A549 (cell line): ENCODE measurements around the gene LRRFIP2. TPM values are rescaled to one million over a fixed set of nuclear protein-coding genes. Genes with fewer than 3 reads are reported as not detected.

Experiments
- ATAC-seq, 2 experiments: fragments of 200-7000 bp in 1 of 2; fragments of >200 bp in 1 of 2; cut with Nextera tagmentation in 1 of 2; cut with Tn5 transposase in 1 of 2; 3 replicates each; pipeline versions ENCODE4 v1.8.0 to v1.9.1; 2018 to 2020; ENCODE audit warnings: mild to moderate bottlenecking in 1 of 2, moderate library complexity in 1 of 2
- CTCF ChIA-PET: fragments of 300-600 bp; sonication (Branson Sonifier 250); formaldehyde crosslinking; extraction: SDS; loops from one replicate; lab custom pipeline; 2021; ENCODE audit warnings: antibody characterized with exemption, inconsistent platforms; lab: Yijun Ruan, JAX
- POLR2A ChIA-PET: fragments of 350-600 bp; formaldehyde crosslinking; extraction: SDS; loops from one replicate; lab custom pipeline; 2021; ENCODE audit warnings: antibody characterized with exemption, inconsistent platforms; lab: Yijun Ruan, JAX
- DNase-seq, 2 experiments: peaks; one replicate each; pipeline versions ENCODE4 v3.0.0 to v3.0.0-alpha.2; 2011 to 2016; ENCODE audit warnings: low read depth in 1 of 2, low spot score in 1 of 2
- FAIRE-seq: peaks from 2 replicates; lab custom pipeline; 2011; peaks lifted over from hg19 to GRCh38; lab: Jason Lieb, UNC
- H3K27ac ChIP-seq, 2 experiments: fragments of >200 bp; sonication (Bioruptor Twin); formaldehyde crosslinking; 3 replicates each; pipeline ENCODE4 v1.5.1; 2016 to 2017
- H3K4me1 ChIP-seq: fragments of >200 bp; sonication (Bioruptor Twin); formaldehyde crosslinking; 3 replicates; pipeline ENCODE4 v1.6.1; 2016
- H3K4me2 ChIP-seq: fragments of >200 bp; sonication (Bioruptor Twin); formaldehyde crosslinking; 3 replicates; pipeline ENCODE4 v1.6.1; 2016
- H3K4me3 ChIP-seq: fragments of >200 bp; sonication (Bioruptor Twin); formaldehyde crosslinking; 3 replicates; pipeline ENCODE4 v1.5.1; 2016
- H3K9me3 ChIP-seq: fragments of >200 bp; sonication (Bioruptor Twin); formaldehyde crosslinking; 3 replicates; pipeline ENCODE4 v1.6.1; 2016
- ATOH8 ChIP-seq: fragments of 250-450 bp; sonication (Bioruptor Pico); IDR thresholded peaks from 2 replicates; pipeline ENCODE4 v1.5.0; 2020; ENCODE audit warnings: low read depth, mild to moderate bottlenecking, moderate library complexity
- CBX2 ChIP-seq: fragments of 200-600 bp; sonication (generic); IDR thresholded peaks from 2 replicates; pipeline ENCODE4 v1.6.1; 2016; ENCODE audit warnings: low read depth, mild to moderate bottlenecking, borderline replicate concordance
- CHD4 ChIP-seq: fragments of 200-600 bp; sonication (generic); IDR thresholded peaks from 2 replicates; pipeline ENCODE4 v1.6.1; 2016; ENCODE audit warnings: antibody characterized with exemption, mild to moderate bottlenecking, borderline replicate concordance
- CTCF ChIP-seq: fragments of >200 bp; sonication (Bioruptor Twin); formaldehyde crosslinking; IDR thresholded peaks from 3 replicates; pipeline ENCODE4 v1.5.1; 2016
- EHF ChIP-seq: fragments of 250-450 bp; sonication (Bioruptor Pico); IDR thresholded peaks from 2 replicates; pipeline ENCODE4 v1.5.0; 2020; ENCODE audit warnings: mild to moderate bottlenecking
- ELK1 ChIP-seq: fragments of 150-350 bp; IDR thresholded peaks from 2 replicates; pipeline ENCODE4 v1.6.1; 2014; ENCODE audit warnings: low read depth, mild to moderate bottlenecking, low read length
- ESRRA ChIP-seq: fragments of 150-350 bp; IDR thresholded peaks from 2 replicates; pipeline ENCODE4 v1.6.1; 2014; ENCODE audit warnings: mild to moderate bottlenecking, low read length, borderline replicate concordance
- FOSB ChIP-seq: fragments of 250-450 bp; sonication (Bioruptor Pico); IDR thresholded peaks from 2 replicates; pipeline ENCODE4 v1.5.0; 2020; ENCODE audit warnings: mild to moderate bottlenecking, moderate library complexity
- HDAC2 ChIP-seq: fragments of 200-600 bp; sonication (generic); IDR thresholded peaks from 2 replicates; pipeline ENCODE4 v1.6.1; 2016
- KDM1A ChIP-seq: fragments of 200-600 bp; sonication (generic); IDR thresholded peaks from 2 replicates; pipeline ENCODE4 v1.6.1; 2016; ENCODE audit warnings: low read depth, mild to moderate bottlenecking
- KDM5A ChIP-seq: fragments of 200-600 bp; sonication (generic); IDR thresholded peaks from 2 replicates; pipeline ENCODE4 v1.6.1; 2016; ENCODE audit warnings: antibody characterized with exemption, mild to moderate bottlenecking
- MAFK ChIP-seq: fragments of 450-650 bp; IDR thresholded peaks from 2 replicates; pipeline ENCODE4 v1.6.1; 2014; ENCODE audit not compliant: partially characterized antibody
- MAX ChIP-seq: IDR thresholded peaks from 2 replicates; pipeline ENCODE4 v1.6.1; 2012
- MYC ChIP-seq: IDR thresholded peaks from 2 replicates; pipeline ENCODE4 v1.6.1; 2012; ENCODE audit warnings: mild to moderate bottlenecking, inconsistent platforms, low read length, improper control_type of control experiment, borderline replicate concordance
- RAD21 ChIP-seq, 2 experiments: fragments of >200 bp in 1 of 2; sonication (Bioruptor Twin) in 1 of 2; formaldehyde crosslinking in 1 of 2; IDR thresholded peaks in 1 of 2; conservative IDR thresholded peaks in 1 of 2; 2 replicates in 1 of 2; 3 replicates in 1 of 2; pipeline ENCODE4 v1.6.1; 2012 to 2018; ENCODE audit warnings: inconsistent platforms in 1 of 2
- RARB ChIP-seq: fragments of 250-450 bp; sonication (Bioruptor Pico); IDR thresholded peaks from 2 replicates; pipeline ENCODE4 v1.8.0; 2021; ENCODE audit warnings: mild to moderate bottlenecking, moderate library complexity
- SMC3 ChIP-seq: fragments of >200 bp; sonication (Bioruptor Twin); formaldehyde crosslinking; IDR thresholded peaks from 3 replicates; pipeline ENCODE4 v1.6.1; 2018; ENCODE audit warnings: inconsistent platforms
- TFCP2L1 ChIP-seq: fragments of 250-450 bp; sonication (Bioruptor Pico); IDR thresholded peaks from 2 replicates; pipeline ENCODE4 v1.5.0; 2021; ENCODE audit warnings: mild to moderate bottlenecking
- TP53 ChIP-seq: fragments of 250-450 bp; sonication (Bioruptor Pico); IDR thresholded peaks from 2 replicates; pipeline ENCODE4 v1.5.0; 2021; ENCODE audit warnings: mild to moderate bottlenecking, moderate library complexity
- ZC3H11A ChIP-seq: fragments of 450-650 bp; IDR thresholded peaks from 2 replicates; pipeline ENCODE4 v1.6.1; 2014; ENCODE audit warnings: antibody characterized with exemption, mild to moderate bottlenecking
- ZNF302 ChIP-seq: fragments of 250-450 bp; sonication (Bioruptor Pico); IDR thresholded peaks from 2 replicates; pipeline ENCODE4 v1.9.0; 2021; ENCODE audit warnings: inconsistent platforms, mild to moderate bottlenecking, moderate library complexity
- ZSCAN20 ChIP-seq: fragments of 250-450 bp; sonication (Bioruptor Pico); IDR thresholded peaks from 2 replicates; pipeline ENCODE4 v1.8.0; 2022; ENCODE audit warnings: mild to moderate bottlenecking, moderate library complexity
- WGBS: methylation state at CpG from one replicate; pipeline ENCODE4 v1.1.6; 2017; ENCODE audit errors: missing lambda C conversion rate; 5-methylcytosine and 5-hydroxymethylcytosine counted together
- polyA plus RNA-seq, 4 experiments: library from polyadenylated mRNA; depleted of rRNA in 3 of 4; stranded (reverse); fragments of >200 nt; fragmentation: RNase III in 1 of 4; extraction: RNeasy Plus Mini Kit Qiagen cat#74134 plus additional on column Dnase treatment in 1 of 4; gene quantifications; 2 replicates in 3 of 4; 3 replicates in 1 of 4; pipeline ENCODE4 v1.2.3, GENCODE V29; 2011 to 2017

Gene LRRFIP2
- polyA plus RNA-seq, 2 of the 4 experiments (the other 2 are of a cell fraction) = 48.0 to 66.4 TPM

- CTCF ChIA-PET = interaction anchor here (0.7 to 1.3 kb wide), 3 partner anchors 10 to 31 kb away, joined by 3 read pairs; no protein-coding TSS in a partner anchor
- no peak for DNase-seq
- POLR2A ChIA-PET = interaction anchor here (0.6 kb wide), 1 partner anchor 142 kb away, joined by 11 read pairs; no protein-coding TSS in a partner anchor
- ATAC-seq = no peak; a peak in 2 of 6 replicates
- TF ChIP-seq ATOH8 (CRISPR knock-in tag) = no peak
- no peak for TF ChIP-seq MAFK
- no peak for TF ChIP-seq KDM5A
- TF ChIP-seq FOSB (CRISPR knock-in tag) = no peak
- Histone ChIP-seq H3K4me2 (no peak overlapping the region; the same call in 2 of the 3 replicates), H3K4me1 (peaks cover 45% of the 10 kb centered on the region), H3K9me3 (no peaks in the 10 kb centered on the region), H3K4me3 (no peak overlapping the region), H3K27ac (peak overlapping the region in 1 of 2 experiments; percentile 5; a peak in 1 of 6 replicates)
- 81% methylated on average over 5 of the region's 5 CpGs for WGBS
- FAIRE-seq = no peak
Observed at GRCh38 chr3:37130984-37131859, 43.2 kb downstream of the LRRFIP2 start.

GRCh38 chr3:37130448-37130847 is 43.9 kb downstream of the LRRFIP2 start:
- FAIRE-seq = no peak
- Histone ChIP-seq H3K4me3 (no peak overlapping the region), H3K4me2 (no peak overlapping the region), H3K27ac (no peak overlapping the region), H3K9me3 (no peaks in the 10 kb centered on the region), H3K4me1 (peaks cover 46% of the 10 kb centered on the region)
- no peak for ATAC-seq
- WGBS = 97% methylated on average over 3 of the region's 3 CpGs
- no peak for DNase-seq
- ChIA-PET CTCF (no interaction called here), POLR2A (no interaction called here)
- TF ChIP-seq ESRRA (no peak), CHD4 (no peak)

- H3K9me3 ChIP-seq = no peaks in the 10 kb centered on the region
- DNase-seq = no peak
- FAIRE-seq = no peak
- H3K4me2 ChIP-seq = no peak overlapping the region
- 79% methylated on average over 3 of the region's 3 CpGs for WGBS
- ChIA-PET POLR2A (no interaction called here), CTCF (no interaction called here)
- no peak overlapping the region for H3K27ac ChIP-seq
- ATAC-seq = no peak
- H3K4me1 ChIP-seq = peaks cover 49% of the 10 kb centered on the region
- no peak for TF ChIP-seq ZSCAN20
- TF ChIP-seq CTCF = no peak
- no peak for TF ChIP-seq ESRRA
- no peak for TF ChIP-seq SMC3
- TF ChIP-seq RAD21 (conservative IDR thresholded peaks at IDR 0.05 in 1 of 2, IDR thresholded peaks at IDR 0.05 in 1 of 2) = no peak
- no peak for TF ChIP-seq RARB (CRISPR knock-in tag)
- TF ChIP-seq CBX2 = no peak
- no peak for TF ChIP-seq MYC
- TF ChIP-seq EHF (CRISPR knock-in tag) = no peak
- no peak for TF ChIP-seq KDM5A
- no peak for TF ChIP-seq TP53
- no peak overlapping the region for H3K4me3 ChIP-seq
Observed at GRCh38 chr3:37129871-37130270, 44.5 kb downstream of the LRRFIP2 start.

GRCh38 chr3:37127340-37127739 is 47.0 kb downstream of the LRRFIP2 start:
- H3K27ac ChIP-seq = no peak overlapping the region
- FAIRE-seq (no peak), DNase-seq (no peak), ATAC-seq (no peak)
- peak overlapping the region; percentile 57 for H3K4me2 ChIP-seq
- peaks cover 39% of the 10 kb centered on the region for H3K4me1 ChIP-seq
- CTCF ChIA-PET = interaction anchor here (0.7 kb wide), 2 partner anchors 19 to 197 kb away, joined by 3 read pairs; no protein-coding TSS in a partner anchor
- H3K4me3 ChIP-seq = no peak overlapping the region
- WGBS = 86% methylated on average over 1 of the region's 1 CpG
- TF ChIP-seq KDM1A (no peak), CBX2 (no peak), HDAC2 (no peak), SMC3 (no peak), ELK1 (no peak), MAX (no peak), ZC3H11A (no peak), ATOH8 (CRISPR knock-in tag) (no peak), TFCP2L1 (no peak), ESRRA (no peak), ZNF302 (no peak)
- POLR2A ChIA-PET = no interaction called here
- H3K9me3 ChIP-seq = no peaks in the 10 kb centered on the region
